Nephron progenitor cell (in vitro differentiated cells): ENCODE results near the gene NAV1.

ENCODE experiments used
- DNase-seq: peaks from one replicate; pipeline ENCODE4 v3.0.0; 2021
- H3K27ac Mint-ChIP-seq: 2 replicates; pipeline ENCODE4 v1.8.0; 2021; ENCODE audit warnings: mild to moderate bottlenecking, moderate library complexity, mixed read lengths
- H3K27me3 Mint-ChIP-seq: 2 replicates; pipeline ENCODE4 v1.8.0; 2021; ENCODE audit warnings: mild to moderate bottlenecking, low read depth, mixed read lengths; ENCODE audit not compliant: poor library complexity
- H3K36me3 Mint-ChIP-seq: 2 replicates; pipeline ENCODE4 v1.8.0; 2021; ENCODE audit warnings: low read depth, mixed read lengths
- H3K4me1 Mint-ChIP-seq: 2 replicates; pipeline ENCODE4 v1.8.0; 2021; ENCODE audit warnings: mixed read lengths
- H3K4me3 Mint-ChIP-seq: 2 replicates; pipeline ENCODE4 v1.8.0; 2021; ENCODE audit warnings: mild to moderate bottlenecking, moderate library complexity, mixed read lengths
- H3K9me3 Mint-ChIP-seq: 2 replicates; pipeline ENCODE4 v1.8.0; 2021; ENCODE audit warnings: mild to moderate bottlenecking, moderate library complexity, mixed read lengths
- TF ChIP-seq, protein P1 (sequence below): fragments of 200-600 bp; sonication (generic); IDR thresholded peaks from 2 replicates; pipeline ENCODE4 v1.5.0; 2021; ENCODE audit warnings: antibody characterized with exemption

Gene NAV1

DNA sequence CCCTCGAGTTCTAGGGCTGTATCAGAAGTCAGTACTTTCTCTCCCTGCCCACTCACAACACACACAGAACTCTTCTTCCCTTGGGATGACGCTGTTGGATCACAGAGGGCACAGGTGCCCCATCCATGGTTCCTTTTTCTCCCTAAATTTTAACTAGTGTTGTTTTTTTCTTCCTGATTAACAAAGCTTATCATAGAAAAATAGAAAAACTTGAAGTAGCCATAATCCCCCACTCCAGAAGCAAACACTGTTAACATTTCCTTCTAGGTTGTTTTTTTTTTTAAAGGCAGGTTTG, 27.5 kb downstream of the NAV1 start:
- H3K27me3 Mint-ChIP-seq: peaks cover 16% of the 10 kb centered on the region
- TF ChIP-seq, protein P1, sequence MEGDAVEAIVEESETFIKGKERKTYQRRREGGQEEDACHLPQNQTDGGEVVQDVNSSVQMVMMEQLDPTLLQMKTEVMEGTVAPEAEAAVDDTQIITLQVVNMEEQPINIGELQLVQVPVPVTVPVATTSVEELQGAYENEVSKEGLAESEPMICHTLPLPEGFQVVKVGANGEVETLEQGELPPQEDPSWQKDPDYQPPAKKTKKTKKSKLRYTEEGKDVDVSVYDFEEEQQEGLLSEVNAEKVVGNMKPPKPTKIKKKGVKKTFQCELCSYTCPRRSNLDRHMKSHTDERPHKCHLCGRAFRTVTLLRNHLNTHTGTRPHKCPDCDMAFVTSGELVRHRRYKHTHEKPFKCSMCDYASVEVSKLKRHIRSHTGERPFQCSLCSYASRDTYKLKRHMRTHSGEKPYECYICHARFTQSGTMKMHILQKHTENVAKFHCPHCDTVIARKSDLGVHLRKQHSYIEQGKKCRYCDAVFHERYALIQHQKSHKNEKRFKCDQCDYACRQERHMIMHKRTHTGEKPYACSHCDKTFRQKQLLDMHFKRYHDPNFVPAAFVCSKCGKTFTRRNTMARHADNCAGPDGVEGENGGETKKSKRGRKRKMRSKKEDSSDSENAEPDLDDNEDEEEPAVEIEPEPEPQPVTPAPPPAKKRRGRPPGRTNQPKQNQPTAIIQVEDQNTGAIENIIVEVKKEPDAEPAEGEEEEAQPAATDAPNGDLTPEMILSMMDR: no peak
- H3K27ac Mint-ChIP-seq: no peak overlapping the region
- no peaks in the 10 kb centered on the region for H3K9me3 Mint-ChIP-seq
- no peak overlapping the region for H3K4me3 Mint-ChIP-seq
- H3K36me3 Mint-ChIP-seq: no peaks in the 10 kb centered on the region
- no peak for DNase-seq
- peaks cover 16% of the 10 kb centered on the region for H3K4me1 Mint-ChIP-seq

DNA sequence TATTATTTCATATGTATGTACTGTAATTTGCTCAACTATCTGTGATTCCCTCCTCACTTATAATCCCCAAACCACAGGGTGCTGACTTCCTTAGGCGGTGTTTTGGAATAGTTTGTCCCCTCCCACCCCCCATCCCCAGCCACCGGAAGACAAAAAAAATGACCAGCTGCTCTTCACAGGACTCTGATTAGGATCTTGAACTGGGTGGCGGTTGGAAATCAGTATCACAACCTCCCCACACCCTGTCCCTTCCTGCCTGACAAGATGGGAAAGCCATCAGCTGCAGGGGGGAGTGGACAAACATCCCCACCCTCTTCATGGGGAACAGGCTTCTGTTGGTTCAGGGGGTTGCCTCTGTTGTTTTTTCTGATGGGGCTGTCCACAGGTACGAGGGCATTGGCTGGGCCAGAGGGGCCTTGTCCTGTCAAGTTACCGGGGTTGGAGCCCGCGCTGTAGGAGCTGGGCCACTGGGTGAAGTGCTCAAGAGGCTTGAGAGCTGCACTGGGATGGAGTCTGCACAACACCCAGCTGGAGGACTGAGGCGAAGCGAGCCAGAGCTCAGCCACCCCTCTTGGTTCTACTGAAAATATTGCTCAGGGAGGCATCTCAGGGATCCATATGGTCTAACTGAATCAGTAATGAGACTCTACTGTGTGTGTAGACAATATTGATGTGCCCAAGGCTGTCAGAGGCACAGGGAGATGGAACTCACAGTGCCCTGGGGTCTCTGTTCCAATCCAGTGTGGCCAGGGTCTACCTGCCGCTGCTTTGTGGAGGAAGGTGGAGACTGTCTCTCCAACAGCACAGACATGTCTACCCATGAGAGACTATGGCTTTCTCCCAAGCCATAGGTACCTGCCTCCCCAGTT, 28.2 kb downstream of the NAV1 start:
- no peaks in the 10 kb centered on the region for H3K9me3 Mint-ChIP-seq

DNA sequence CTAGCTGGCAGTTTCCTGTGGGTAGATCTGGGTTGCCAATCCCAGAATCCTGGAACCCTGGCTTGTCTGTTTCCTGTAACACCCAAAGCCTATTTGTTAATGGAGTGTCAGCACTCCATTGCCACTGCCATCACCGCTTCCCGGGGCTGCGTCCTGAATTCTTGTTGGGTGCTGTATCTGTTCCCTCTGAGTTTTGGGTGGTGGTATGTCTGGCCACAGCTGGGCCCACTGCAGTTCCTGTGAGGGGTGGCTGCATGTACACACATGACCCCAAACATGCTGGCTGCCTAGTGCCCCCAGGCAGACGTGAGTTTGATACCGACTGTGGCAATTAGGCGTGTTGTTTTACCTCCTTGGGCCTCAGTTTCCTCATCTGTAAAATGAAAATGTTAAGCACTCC, 29.3 kb downstream of the NAV1 start:
- no peaks in the 10 kb centered on the region for H3K36me3 Mint-ChIP-seq
- no peaks in the 10 kb centered on the region for H3K9me3 Mint-ChIP-seq
- peaks cover 13% of the 10 kb centered on the region for H3K27me3 Mint-ChIP-seq
- no peak for DNase-seq
- peaks cover 16% of the 10 kb centered on the region for H3K4me1 Mint-ChIP-seq
- no peak overlapping the region for H3K27ac Mint-ChIP-seq
- no peak overlapping the region for H3K4me3 Mint-ChIP-seq
- TF ChIP-seq, protein P1: no peak

More for the DNA sequence above, 28.2 kb downstream of the NAV1 start:
- DNase-seq: no peak
- no peak overlapping the region for H3K4me3 Mint-ChIP-seq
- H3K27ac Mint-ChIP-seq: no peak overlapping the region
- H3K4me1 Mint-ChIP-seq: peaks cover 16% of the 10 kb centered on the region
- peaks cover 16% of the 10 kb centered on the region for H3K27me3 Mint-ChIP-seq
- TF ChIP-seq, protein P1: no peak
- no peaks in the 10 kb centered on the region for H3K36me3 Mint-ChIP-seq

DNA sequence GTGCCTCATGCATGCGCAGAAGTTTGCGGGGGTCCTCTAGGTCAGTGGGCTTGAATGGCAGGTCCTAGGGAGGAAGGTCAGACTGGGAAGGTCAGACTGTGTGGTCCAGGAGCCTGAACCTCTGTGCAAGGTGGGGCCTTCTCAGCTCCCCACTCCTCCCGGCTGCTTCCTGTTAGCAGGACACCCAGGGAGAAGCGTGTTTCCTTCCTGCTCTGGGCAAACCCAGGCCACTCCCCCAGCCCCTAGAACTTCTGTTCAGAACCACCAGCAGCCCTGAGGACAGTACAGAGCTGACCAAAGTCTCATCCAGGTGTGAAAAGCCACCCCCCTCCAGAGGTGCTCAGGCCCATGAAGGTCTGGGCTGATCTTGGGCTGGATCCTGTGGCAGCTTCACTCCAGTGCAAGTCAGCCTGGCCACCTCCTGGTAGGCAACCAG, 29.9 kb downstream of the NAV1 start:
- no peaks in the 10 kb centered on the region for H3K9me3 Mint-ChIP-seq
- H3K4me1 Mint-ChIP-seq: peaks cover 16% of the 10 kb centered on the region
- TF ChIP-seq, protein P1: no peak
- peaks cover 14% of the 10 kb centered on the region for H3K27me3 Mint-ChIP-seq
- H3K4me3 Mint-ChIP-seq: no peak overlapping the region
- H3K36me3 Mint-ChIP-seq: no peaks in the 10 kb centered on the region
- H3K27ac Mint-ChIP-seq: no peak overlapping the region
- no peak for DNase-seq

DNA sequence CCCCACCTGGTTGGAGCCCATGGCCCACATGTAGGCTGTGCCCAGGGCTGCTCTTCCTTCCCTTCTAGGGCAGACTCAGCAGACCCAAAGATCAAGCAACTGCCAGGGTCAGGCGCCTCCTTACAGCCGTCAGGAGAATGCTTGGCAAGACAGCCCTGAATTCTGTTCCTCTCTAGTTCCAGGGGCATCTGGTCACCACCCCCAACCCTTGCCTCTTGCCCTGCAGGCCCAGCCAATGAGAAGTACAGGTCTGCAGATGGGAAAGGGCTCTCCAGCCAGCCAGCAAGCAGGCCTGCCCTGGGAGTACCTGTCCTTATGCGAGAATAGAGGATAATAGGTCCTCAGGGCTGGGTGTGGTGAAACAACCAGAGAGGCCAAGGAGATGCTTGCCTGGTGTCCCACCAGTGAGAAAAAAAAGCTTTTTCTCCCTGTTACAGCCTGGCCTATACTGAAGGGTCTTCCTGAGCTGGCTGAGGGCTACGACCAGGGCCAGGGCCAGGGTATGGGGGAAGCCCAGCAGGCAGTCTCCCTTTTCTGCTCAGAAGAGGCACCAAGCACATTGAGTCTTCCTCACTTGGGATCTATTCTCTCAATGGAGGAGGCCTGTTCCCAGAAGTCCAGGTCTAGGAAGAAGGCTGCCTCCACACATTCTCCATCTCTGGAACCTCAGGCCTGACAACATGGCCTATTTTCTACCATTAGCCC, 31.4 kb downstream of the NAV1 start:
- Mint-ChIP-seq H3K4me3 (no peak overlapping the region), H3K36me3 (no peaks in the 10 kb centered on the region), H3K9me3 (peaks cover 2% of the 10 kb centered on the region), H3K27ac (peak overlapping the region; percentile 26), H3K27me3 (peaks cover 17% of the 10 kb centered on the region), H3K4me1 (peaks cover 16% of the 10 kb centered on the region)
- TF ChIP-seq, protein P1: no peak
- DNase-seq: no peak
